SK-N-SH (cell line): ENCODE results near the gene KIF6. TPM values are rescaled to one million over a fixed set of nuclear protein-coding genes. Genes with fewer than 3 reads are reported as not detected.

Experiments
- CTCF ChIA-PET: fragments of 300-600, 350-600 bp; formaldehyde crosslinking; extraction: SDS; loops from one replicate; lab custom pipeline; 2021; lab: Yijun Ruan, JAX
- POLR2A ChIA-PET: fragments of 350-600 bp; sonication (Branson Sonifier 250); formaldehyde crosslinking; extraction: SDS; loops from one replicate; lab custom pipeline; 2020; ENCODE audit warnings: antibody characterized with exemption, inconsistent platforms; lab: Yijun Ruan, JAX
- DNase-seq: peaks from one replicate; pipeline ENCODE4 v3.0.0; 2012
- H2AFZ ChIP-seq: fragments of 200-600 bp; sonication (generic); 2 replicates; pipeline ENCODE4 v1.8.1; 2016; ENCODE audit warnings: antibody characterized with exemption, mild to moderate bottlenecking, low read depth
- H3F3A ChIP-seq: fragments of 200-600 bp; sonication (generic); replicated peaks from 2 replicates; pipeline ENCODE3; 2016; ENCODE audit warnings: antibody characterized with exemption, mild to moderate bottlenecking; ENCODE audit not compliant: insufficient read depth
- H3K27ac ChIP-seq, 2 experiments: fragments of 200-500 bp in 1 of 2; fragments of 200-600 bp in 1 of 2; sonication (Bioruptor generic) in 1 of 2; sonication (generic), shearing (Covaris generic) in 1 of 2; 2 replicates each; pipeline versions ENCODE4 v1.5.1 to v1.6.1; 2014 to 2016; ENCODE audit warnings: low read depth in 2 of 2, inconsistent platforms in 1 of 2, low read length in 1 of 2, mild to moderate bottlenecking in 1 of 2, mixed read lengths in 1 of 2
- H3K27me3 ChIP-seq: fragments of 200-600 bp; sonication (generic), shearing (Covaris generic); 2 replicates; pipeline ENCODE4 v1.6.1; 2016; ENCODE audit warnings: mixed run types; ENCODE audit not compliant: insufficient read depth
- H3K36me3 ChIP-seq, 2 experiments: fragments of 200-500 bp in 1 of 2; fragments of 200-600 bp in 1 of 2; sonication (Bioruptor generic) in 1 of 2; sonication (generic) in 1 of 2; replicated peaks in 1 of 2; 2 replicates each; pipeline versions ENCODE3 to v1.5.1; 2014 to 2016; ENCODE audit warnings: low read length in 1 of 2, mild to moderate bottlenecking in 1 of 2; ENCODE audit not compliant: insufficient read depth in 2 of 2, control insufficient read depth in 1 of 2
- H3K4me1 ChIP-seq, 2 experiments: fragments of 200-500 bp in 1 of 2; fragments of 200-600 bp in 1 of 2; sonication (Bioruptor generic) in 1 of 2; sonication (generic), shearing (Covaris generic) in 1 of 2; 2 replicates each; pipeline versions ENCODE4 v1.5.1 to v1.6.1; 2014 to 2016; ENCODE audit warnings: low read depth in 1 of 2, low read length in 1 of 2, mixed run types in 1 of 2; ENCODE audit not compliant: insufficient read depth in 2 of 2, control insufficient read depth in 1 of 2
- H3K4me2 ChIP-seq: fragments of 200-600 bp; sonication (generic), shearing (Covaris generic); 2 replicates; pipeline ENCODE4 v1.6.1; 2017; ENCODE audit warnings: mixed run types
- H3K4me3 ChIP-seq, 2 experiments: fragments of 200-500 bp in 1 of 2; fragments of 200-600 bp in 1 of 2; sonication (Bioruptor generic) in 1 of 2; sonication (generic), shearing (Covaris generic) in 1 of 2; 2 replicates each; pipeline versions ENCODE4 v1.5.1 to v1.8.1; 2014 to 2016; ENCODE audit warnings: low read depth in 2 of 2, inconsistent platforms in 1 of 2, low read length in 1 of 2, mild to moderate bottlenecking in 1 of 2, mixed read lengths in 1 of 2, moderate library complexity in 1 of 2
- H3K79me2 ChIP-seq: fragments of 200-600 bp; sonication (generic); 2 replicates; pipeline ENCODE4 v1.8.1; 2017; ENCODE audit warnings: mild to moderate bottlenecking; ENCODE audit not compliant: insufficient read depth
- H3K9ac ChIP-seq: fragments of 200-600 bp; sonication (generic); 2 replicates; pipeline ENCODE4 v1.6.1; 2017; ENCODE audit warnings: mixed run types
- H3K9me2 ChIP-seq: fragments of 200-600 bp; sonication (generic); 2 replicates; pipeline ENCODE4 v1.6.1; 2017; ENCODE audit warnings: mixed run types
- H3K9me3 ChIP-seq: fragments of 200-600 bp; sonication (generic); 2 replicates; pipeline ENCODE4 v1.6.1; 2017; ENCODE audit warnings: mixed run types, mild to moderate bottlenecking, moderate library complexity
- H4K20me1 ChIP-seq: fragments of 200-600 bp; sonication (generic); 2 replicates; pipeline ENCODE4 v1.6.1; 2017; ENCODE audit warnings: mild to moderate bottlenecking, mixed run types; ENCODE audit not compliant: insufficient read depth
- CHD2 ChIP-seq: fragments of 150-350 bp; IDR thresholded peaks from 2 replicates; pipeline ENCODE4 v1.6.1; 2018; ENCODE audit warnings: low read length; ENCODE audit not compliant: partially characterized antibody
- CTCF ChIP-seq: fragments of 200-600 bp; sonication (generic); IDR thresholded peaks from 2 replicates; pipeline ENCODE4 v1.6.1; 2017; ENCODE audit warnings: antibody characterized with exemption, mild to moderate bottlenecking, moderate library complexity
- FOSL2 ChIP-seq: IDR thresholded peaks from 2 replicates; pipeline ENCODE4 v1.4.0; 2012; ENCODE audit warnings: low read depth, mild to moderate bottlenecking, moderate library complexity, borderline replicate concordance
- GABPA ChIP-seq: IDR thresholded peaks from 2 replicates; pipeline ENCODE4 v1.4.0; 2012; ENCODE audit warnings: low read depth, mild to moderate bottlenecking
- GATA2 ChIP-seq: sonication (generic); formaldehyde crosslinking; IDR thresholded peaks from 2 replicates; pipeline ENCODE4 v1.5.0; 2020; ENCODE audit warnings: mild to moderate bottlenecking, missing genetic modification reagents
- JUND ChIP-seq: IDR thresholded peaks from 2 replicates; pipeline ENCODE4 v1.4.0; 2012
- MEF2A ChIP-seq: IDR thresholded peaks from 2 replicates; pipeline ENCODE4 v1.4.0; 2012; ENCODE audit warnings: low read depth, borderline replicate concordance
- MXI1 ChIP-seq: IDR thresholded peaks from 2 replicates; pipeline ENCODE4 v1.6.1; 2012; ENCODE audit warnings: mild to moderate bottlenecking, low read depth, low read length, improper control_type of control experiment
- NRF1 ChIP-seq: IDR thresholded peaks from 2 replicates; pipeline ENCODE4 v1.6.1; 2012; ENCODE audit warnings: low read depth, mild to moderate bottlenecking, low read length
- POLR2AphosphoS5 ChIP-seq: IDR thresholded peaks from 2 replicates; pipeline ENCODE4 v1.6.1; 2012; ENCODE audit warnings: low read depth, low read length
- RAD21 ChIP-seq: IDR thresholded peaks from 2 replicates; pipeline ENCODE4 v1.6.1; 2012; ENCODE audit warnings: mild to moderate bottlenecking, low read length
- RCOR1 ChIP-seq: fragments of 150-350 bp; IDR thresholded peaks from 2 replicates; pipeline ENCODE4 v1.6.1; 2017; ENCODE audit warnings: antibody characterized with exemption, low read length
- SIN3A ChIP-seq: IDR thresholded peaks from 2 replicates; pipeline ENCODE4 v1.6.1; 2012; ENCODE audit warnings: low read depth, mild to moderate bottlenecking, low read length, moderate library complexity, borderline replicate concordance
- USF2 ChIP-seq: fragments of 150-350 bp; IDR thresholded peaks from 2 replicates; pipeline ENCODE4 v1.6.1; 2017; ENCODE audit warnings: antibody characterized with exemption, low read length, low read depth, borderline replicate concordance
- ZBTB33 ChIP-seq: IDR thresholded peaks from 2 replicates; pipeline ENCODE4 v1.4.0; 2012; ENCODE audit warnings: low read depth, borderline replicate concordance
- WGBS: methylation state at CpG from one replicate; pipeline ENCODE4 v1.1.6; 2017; ENCODE audit warnings: low lambda C conversion rate; 5-methylcytosine and 5-hydroxymethylcytosine counted together
- polyA plus RNA-seq, 3 experiments: library from polyadenylated mRNA; depleted of rRNA; stranded (reverse); fragments of >200 nt; gene quantifications; 2 replicates each; pipeline ENCODE4 v1.2.3, GENCODE V29; 2012

The KIF6 gene
- polyA plus RNA-seq, 1 of the 3 experiments (the other 2 are of a cell fraction) = 0.13 TPM

GRCh38 chr6:39702265-39702664 lies 22.9 kb downstream of the KIF6 start:
- H3K79me2 ChIP-seq = no peaks in the 10 kb centered on the region
- no peaks in the 10 kb centered on the region for H3K36me3 ChIP-seq
- no peaks in the 10 kb centered on the region for H3K9me2 ChIP-seq
- no peak overlapping the region for H3K4me2 ChIP-seq
- no peaks in the 10 kb centered on the region for H3K27me3 ChIP-seq
- H2AFZ ChIP-seq = no peak overlapping the region
- H3F3A ChIP-seq = no peaks in the 10 kb centered on the region
- no peak overlapping the region for H3K27ac ChIP-seq
- TF ChIP-seq ZBTB33 (no peak), JUND (no peak), POLR2AphosphoS5 (no peak), NRF1 (no peak), CTCF (no peak), GABPA (no peak), MEF2A (no peak), MXI1 (no peak)
- ChIA-PET CTCF (interaction anchor here (1.2 kb wide), 1 partner anchor 9 kb away, joined by 3 read pairs; no protein-coding TSS in a partner anchor), POLR2A (no interaction called here)
- no peaks in the 10 kb centered on the region for H3K9me3 ChIP-seq
- 31% methylated on average over 4 of the region's 4 CpGs for WGBS
- no peaks in the 10 kb centered on the region for H4K20me1 ChIP-seq
- H3K4me3 ChIP-seq = no peak overlapping the region
- no peak for DNase-seq
- H3K9ac ChIP-seq = no peak overlapping the region
- H3K4me1 ChIP-seq = no peaks in the 10 kb centered on the region; a peak in 1 of 4 replicates

- TF ChIP-seq FOSL2 = no peak
- TF ChIP-seq RAD21 = no peak
- TF ChIP-seq RCOR1 = no peak
- TF ChIP-seq USF2 = no peak
- TF ChIP-seq GATA2 (CRISPR knock-in tag) = no peak
- TF ChIP-seq MEF2A = no peak
- no peak for TF ChIP-seq CHD2
- no peak for TF ChIP-seq MXI1
- TF ChIP-seq SIN3A = no peak
- no peak overlapping the region for H3K4me2 ChIP-seq
- no peak overlapping the region for H2AFZ ChIP-seq
- H4K20me1 ChIP-seq = no peaks in the 10 kb centered on the region
- no peaks in the 10 kb centered on the region for H3K36me3 ChIP-seq
- no peak overlapping the region for H3K9ac ChIP-seq
- no peaks in the 10 kb centered on the region for H3K27me3 ChIP-seq
- no peaks in the 10 kb centered on the region for H3K9me3 ChIP-seq
- no peak for DNase-seq
- no peak overlapping the region for H3K4me3 ChIP-seq
- ChIA-PET POLR2A (no interaction called here), CTCF (no interaction called here)
- WGBS = 16% methylated on average over 1 of the region's 1 CpG
- no peak overlapping the region for H3K27ac ChIP-seq
- H3F3A ChIP-seq = no peaks in the 10 kb centered on the region
- H3K79me2 ChIP-seq = no peaks in the 10 kb centered on the region
- no peaks in the 10 kb centered on the region for H3K9me2 ChIP-seq
- no peaks in the 10 kb centered on the region for H3K4me1 ChIP-seq
Measured at GRCh38 chr6:39700362-39700761, 24.8 kb downstream of the KIF6 start.
